Inflammatory macrophage treated with lipopolysaccharide for 1 hour (primary cell): ENCODE data around the gene STK39.
"Not testable (repeated sequence)": the region's sequence is repeated elsewhere in the genome, so short reads cannot be mapped to it uniquely, and the experiment has no call there.

Experiments
- DNase-seq, 2 donors: peaks; one replicate each; pipeline ENCODE4 v3.0.0-alpha.2; 2020 to 2022

The STK39 gene

GRCh38 chr2:168081452-168081851 lies 165.9 kb downstream of the STK39 start:
- DNase-seq = not testable (repeated sequence)

- no peak for DNase-seq
These were observed 168.2 kb downstream of the STK39 start for GRCh38 chr2:168079236-168079635.

- no peak for DNase-seq
These were observed 170.7 kb downstream of the STK39 start for GRCh38 chr2:168076731-168077130.

- no peak for DNase-seq
These were observed 171.9 kb downstream of the STK39 start for GRCh38 chr2:168075446-168075845.

GRCh38 chr2:168072626-168073303 lies 174.6 kb downstream of the STK39 start:
- DNase-seq = no peak

- no peak for DNase-seq
These were observed 183.1 kb downstream of the STK39 start for GRCh38 chr2:168064011-168064998.

- DNase-seq = no peak
These were observed 184.5 kb downstream of the STK39 start for GRCh38 chr2:168062936-168063335.

- no peak for DNase-seq
These were observed 185.3 kb downstream of the STK39 start for GRCh38 chr2:168062054-168062453.

GRCh38 chr2:168060986-168061750 lies 186.2 kb downstream of the STK39 start:
- DNase-seq = no peak

GRCh38 chr2:168059758-168060157 lies 187.6 kb downstream of the STK39 start:
- no peak for DNase-seq

- no peak for DNase-seq
These were observed 188.7 kb downstream of the STK39 start for GRCh38 chr2:168058675-168059074.

- DNase-seq = no peak
These were observed 191.1 kb downstream of the STK39 start for GRCh38 chr2:168056242-168056787.

- DNase-seq = no peak
These were observed 192.7 kb downstream of the STK39 start for GRCh38 chr2:168054657-168055056.

GRCh38 chr2:168053676-168054075 lies 193.7 kb downstream of the STK39 start:
- DNase-seq = no peak

GRCh38 chr2:168052773-168053172 lies 194.6 kb downstream of the STK39 start:
- DNase-seq = no peak

GRCh38 chr2:168050377-168050776 lies 197.0 kb downstream of the STK39 start:
- DNase-seq = no peak

- DNase-seq = no peak
These were observed 197.8 kb downstream of the STK39 start for GRCh38 chr2:168049609-168050008.

GRCh38 chr2:168047091-168047690 lies 200.2 kb downstream of the STK39 start:
- no peak for DNase-seq

GRCh38 chr2:168044579-168044978 lies 202.8 kb downstream of the STK39 start:
- DNase-seq = no peak

GRCh38 chr2:168044176-168044575 lies 203.2 kb downstream of the STK39 start:
- DNase-seq = no peak

- not testable (repeated sequence) for DNase-seq
These were observed 205.1 kb downstream of the STK39 start for GRCh38 chr2:168042127-168042824.

- DNase-seq = no peak
These were observed 207.5 kb downstream of the STK39 start for GRCh38 chr2:168039881-168040280.
